KOPT-K1 (cell line): ENCODE measurements around the gene ZBTB25.

Experiments
- H3K27ac ChIP-seq: fragments of 200-600 bp; sonication (generic); 2 replicates; pipeline ENCODE4 v1.5.1; 2016; ENCODE audit warnings: antibody characterized with exemption, mild to moderate bottlenecking, low read depth, low read length; ENCODE audit not compliant: poor library complexity, severe bottlenecking
- H3K36me3 ChIP-seq: fragments of 200-600 bp; sonication (generic); 2 replicates; pipeline ENCODE4 v1.5.1; 2017; ENCODE audit warnings: antibody characterized with exemption, mild to moderate bottlenecking, low read length, moderate library complexity; ENCODE audit not compliant: insufficient read depth
- H3K9me3 ChIP-seq: fragments of 200-600 bp; sonication (generic); 2 replicates; pipeline ENCODE4 v1.5.1; 2017; ENCODE audit warnings: antibody characterized with exemption, low read length, mild to moderate bottlenecking; ENCODE audit not compliant: insufficient read depth, poor library complexity, severe bottlenecking

Gene ZBTB25

GRCh38 chr14:64503434-64504309 lies at the start of gene ZBTB25:
Gene ZBTB25, minus strand, starts transcription at chr14:64503838. Its CDS starts 13,305 bp downstream, at chr14:64490533.
- no peaks in the 10 kb centered on the region for H3K9me3 ChIP-seq
- H3K27ac ChIP-seq: peak within 1 kb of the TSS; percentile 96
- peaks cover 6% of the 10 kb centered on the region for H3K36me3 ChIP-seq

GRCh38 chr14:64550621-64551333 lies 47.1 kb upstream of the ZBTB25 start:
- Histone ChIP-seq H3K36me3 (no peaks in the 10 kb centered on the region), H3K9me3 (no peaks in the 10 kb centered on the region), H3K27ac (no peak overlapping the region)

DNA sequence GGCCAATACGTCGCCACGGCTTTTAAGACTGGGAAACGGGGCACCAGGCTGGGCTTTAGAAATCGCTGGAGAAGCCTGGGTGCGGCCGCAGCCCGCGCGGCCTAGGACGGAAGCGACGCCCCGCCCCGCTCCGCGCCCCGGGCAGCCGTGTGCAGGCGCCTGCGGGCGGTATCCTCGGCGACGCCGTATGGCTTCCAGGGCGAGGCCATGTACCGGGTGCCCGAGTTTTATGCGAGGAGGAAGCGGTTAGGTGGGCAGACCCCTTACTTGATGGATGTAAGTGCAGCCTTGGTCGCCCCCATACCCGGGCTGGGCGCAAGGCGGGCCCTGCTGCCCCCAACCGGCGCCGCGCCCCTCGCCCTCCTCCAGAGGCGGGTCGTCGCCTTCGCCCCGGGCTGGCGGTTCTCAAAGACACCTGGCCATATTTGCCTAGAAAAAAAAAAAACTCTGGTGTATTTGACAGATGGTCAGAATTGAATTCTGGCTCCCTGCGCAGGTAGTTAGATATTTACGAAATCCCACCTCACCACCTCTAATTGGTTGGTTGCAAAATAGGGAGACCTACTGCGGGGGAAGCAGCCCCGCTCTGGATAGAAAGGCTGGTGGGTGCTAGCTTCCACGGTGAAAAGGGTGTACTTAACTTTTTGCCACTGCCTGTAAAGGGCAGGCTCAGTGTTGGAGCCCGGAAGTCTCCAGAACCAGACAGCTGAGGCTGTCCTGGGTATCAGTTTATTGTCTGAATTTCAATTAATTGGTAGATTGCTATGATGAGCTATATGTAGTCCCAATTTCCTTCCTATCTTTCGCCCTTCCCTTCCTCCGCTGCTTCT lies 46.4 kb upstream of the ZBTB25 start, which contains the start of gene PPP1R36:
PPP1R36 (plus strand) TSS at position 171 of the 830 bp plus-strand sequence; CDS start at position 208, 37 bp downstream.
- Histone ChIP-seq H3K36me3 (no peaks in the 10 kb centered on the region), H3K27ac (peak within 1 kb of the TSS; percentile 1), H3K9me3 (no peaks in the 10 kb centered on the region)

DNA sequence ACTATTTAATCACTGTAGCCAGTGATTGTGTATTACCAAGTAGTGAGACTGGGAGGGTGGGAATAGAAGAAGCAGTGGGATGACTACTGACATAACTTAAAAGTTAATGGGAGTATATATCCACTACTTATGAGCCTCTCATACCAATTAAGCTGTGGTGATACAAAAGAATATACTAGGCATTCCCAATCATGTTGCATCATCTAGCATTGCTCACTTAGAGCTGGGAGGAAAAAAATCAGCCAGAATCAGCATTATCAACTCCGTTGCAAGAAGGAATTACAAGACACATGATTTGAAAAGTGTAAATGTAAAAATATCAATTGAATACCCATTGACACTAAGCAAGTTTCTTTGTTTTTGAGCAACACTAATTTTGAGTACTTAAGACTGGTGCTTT lies 45.4 kb upstream of the ZBTB25 start:
- no peaks in the 10 kb centered on the region for H3K9me3 ChIP-seq

DNA sequence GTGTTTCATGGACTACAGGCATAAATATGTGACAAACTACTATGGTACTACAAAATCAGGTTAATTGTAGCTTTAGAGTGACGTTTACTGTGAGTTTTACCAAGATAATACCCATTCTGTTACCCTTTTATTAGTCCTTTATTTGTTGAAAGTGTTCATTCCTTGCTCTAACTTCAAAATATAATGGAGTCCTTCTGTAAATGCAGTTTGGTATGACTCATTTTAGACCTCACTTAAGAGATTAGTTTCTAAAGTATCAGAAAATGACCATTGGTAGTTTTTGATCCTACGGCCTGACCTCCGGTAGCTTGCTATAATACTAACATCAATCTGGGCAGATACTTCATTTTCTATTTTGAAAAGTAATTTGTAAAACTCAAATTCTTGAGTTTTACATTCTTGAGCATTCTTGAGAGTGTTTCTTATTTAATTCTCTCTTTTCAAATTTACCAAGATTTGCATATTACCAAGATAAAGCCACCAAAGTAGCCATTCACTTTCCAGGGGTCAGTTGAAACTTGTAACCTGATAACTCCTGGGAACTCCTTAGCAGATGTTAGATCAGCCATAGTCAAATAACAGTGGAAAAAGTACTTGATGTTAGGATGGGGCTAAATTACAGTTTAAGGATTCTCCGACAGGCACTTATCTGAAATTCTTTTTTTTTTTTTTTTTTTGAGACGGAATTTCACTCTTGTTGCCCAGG lies 41.1 kb upstream of the ZBTB25 start:
- no peaks in the 10 kb centered on the region for H3K36me3 ChIP-seq

More for the DNA sequence above, 45.4 kb upstream of the ZBTB25 start:
- Histone ChIP-seq H3K36me3 (no peaks in the 10 kb centered on the region), H3K27ac (no peak overlapping the region)

GRCh38 chr14:64542836-64543201 lies 39.2 kb upstream of the ZBTB25 start:
- Histone ChIP-seq H3K9me3 (peaks cover 18% of the 10 kb centered on the region), H3K36me3 (no peaks in the 10 kb centered on the region), H3K27ac (no peak overlapping the region)

More for the DNA sequence above, 41.1 kb upstream of the ZBTB25 start:
- H3K9me3 ChIP-seq: peaks cover 18% of the 10 kb centered on the region
- no peak overlapping the region for H3K27ac ChIP-seq

DNA sequence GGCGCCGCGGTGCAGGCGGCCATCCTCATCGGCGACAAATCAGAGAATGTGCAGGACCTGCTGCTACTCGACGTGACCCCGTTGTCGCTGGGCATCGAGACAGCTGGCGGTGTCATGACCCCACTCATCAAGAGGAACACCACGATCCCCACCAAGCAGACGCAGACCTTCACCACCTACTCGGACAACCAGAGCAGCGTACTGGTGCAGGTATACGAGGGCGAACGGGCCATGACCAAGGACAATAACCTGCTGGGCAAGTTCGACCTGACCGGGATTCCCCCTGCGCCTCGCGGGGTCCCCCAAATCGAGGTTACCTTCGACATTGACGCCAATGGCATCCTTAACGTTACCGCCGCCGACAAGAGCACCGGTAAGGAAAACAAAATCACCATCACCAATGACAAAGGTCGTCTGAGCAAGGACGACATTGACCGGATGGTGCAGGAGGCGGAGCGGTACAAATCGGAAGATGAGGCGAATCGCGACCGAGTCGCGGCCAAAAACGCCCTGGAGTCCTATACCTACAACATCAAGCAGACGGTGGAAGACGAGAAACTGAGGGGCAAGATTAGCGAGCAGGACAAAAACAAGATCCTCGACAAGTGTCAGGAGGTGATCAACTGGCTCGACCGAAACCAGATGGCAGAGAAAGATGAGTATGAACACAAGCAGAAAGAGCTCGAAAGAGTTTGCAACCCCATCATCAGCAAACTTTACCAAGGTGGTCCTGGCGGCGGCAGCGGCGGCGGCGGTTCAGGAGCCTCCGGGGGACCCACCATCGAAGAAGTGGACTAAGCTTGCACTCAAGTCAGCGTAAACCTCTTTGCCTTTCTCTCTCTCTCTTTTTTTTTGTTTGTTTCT lies 38.6 kb upstream of the ZBTB25 start:
- no peak overlapping the region for H3K27ac ChIP-seq
- H3K9me3 ChIP-seq: peaks cover 18% of the 10 kb centered on the region
- H3K36me3 ChIP-seq: no peaks in the 10 kb centered on the region

DNA sequence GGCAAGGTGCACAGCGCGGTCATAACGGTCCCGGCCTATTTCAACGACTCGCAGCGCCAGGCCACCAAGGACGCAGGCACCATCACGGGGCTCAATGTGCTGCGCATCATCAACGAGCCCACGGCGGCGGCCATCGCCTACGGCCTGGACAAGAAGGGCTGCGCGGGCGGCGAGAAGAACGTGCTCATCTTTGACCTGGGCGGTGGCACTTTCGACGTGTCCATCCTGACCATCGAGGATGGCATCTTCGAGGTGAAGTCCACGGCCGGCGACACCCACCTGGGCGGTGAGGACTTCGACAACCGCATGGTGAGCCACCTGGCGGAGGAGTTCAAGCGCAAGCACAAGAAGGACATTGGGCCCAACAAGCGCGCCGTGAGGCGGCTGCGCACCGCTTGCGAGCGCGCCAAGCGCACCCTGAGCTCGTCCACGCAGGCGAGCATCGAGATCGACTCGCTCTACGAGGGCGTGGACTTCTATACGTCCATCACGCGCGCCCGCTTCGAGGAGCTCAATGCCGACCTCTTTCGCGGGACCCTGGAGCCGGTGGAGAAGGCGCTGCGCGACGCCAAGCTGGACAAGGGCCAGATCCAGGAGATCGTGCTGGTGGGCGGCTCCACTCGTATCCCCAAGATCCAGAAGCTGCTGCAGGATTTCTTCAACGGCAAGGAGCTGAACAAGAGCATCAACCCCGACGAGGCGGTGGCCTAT lies 37.8 kb upstream of the ZBTB25 start:
- Histone ChIP-seq H3K36me3 (no peaks in the 10 kb centered on the region), H3K27ac (no peak overlapping the region), H3K9me3 (peaks cover 18% of the 10 kb centered on the region)

- Histone ChIP-seq H3K27ac (peak within 1 kb of the TSS; percentile 57), H3K36me3 (no peaks in the 10 kb centered on the region), H3K9me3 (peaks cover 18% of the 10 kb centered on the region)
Measured at GRCh38 chr14:64540208-64541202, 36.9 kb upstream of the ZBTB25 start, which contains the start of gene HSPA2. Gene HSPA2, plus strand, starts transcription at chr14:64540741. Its CDS starts 109 bp downstream, at chr14:64540850.

DNA sequence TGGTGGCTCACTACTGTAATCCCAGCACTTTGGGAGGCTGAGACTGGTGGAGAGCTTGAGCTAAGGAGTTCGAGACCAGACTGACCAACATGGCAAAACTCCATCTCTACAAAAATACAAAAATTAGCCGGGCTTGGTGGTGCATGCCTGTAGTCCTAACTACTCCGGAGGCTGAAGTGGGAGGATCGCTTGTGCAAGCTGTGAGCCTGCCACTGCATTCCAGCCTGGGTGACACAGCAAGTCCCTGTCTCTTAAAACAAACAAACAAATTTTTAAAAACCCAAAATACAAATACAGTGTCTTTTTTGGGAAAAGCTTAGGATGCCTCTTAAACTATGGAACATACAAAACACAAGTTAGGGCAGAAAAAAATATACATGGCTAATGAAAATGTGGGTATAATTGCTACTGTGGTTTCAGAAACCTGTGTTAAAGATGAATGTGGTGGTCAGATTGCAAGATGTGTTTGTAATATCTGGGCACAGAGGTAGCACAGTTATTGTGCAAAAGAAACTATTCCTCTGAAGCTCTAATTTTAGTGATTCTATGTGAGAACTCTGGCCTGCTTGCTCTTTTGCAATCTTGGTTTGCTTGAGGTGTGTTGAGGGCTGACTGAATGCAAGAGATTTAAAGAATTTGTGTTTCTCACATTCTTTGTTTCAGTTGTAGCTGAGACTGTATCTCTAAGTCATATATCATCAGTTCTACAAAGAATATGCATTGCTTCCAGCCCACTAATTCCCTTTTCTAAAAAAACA lies 33.0 kb upstream of the ZBTB25 start:
- Histone ChIP-seq H3K9me3 (peaks cover 12% of the 10 kb centered on the region), H3K36me3 (no peaks in the 10 kb centered on the region), H3K27ac (no peak overlapping the region)

- no peak overlapping the region for H3K27ac ChIP-seq
- no peaks in the 10 kb centered on the region for H3K9me3 ChIP-seq
- peaks cover 11% of the 10 kb centered on the region for H3K36me3 ChIP-seq
Measured at GRCh38 chr14:64531567-64531966, 27.9 kb upstream of the ZBTB25 start.

- no peak overlapping the region for H3K27ac ChIP-seq
- peaks cover 66% of the 10 kb centered on the region for H3K36me3 ChIP-seq
- no peaks in the 10 kb centered on the region for H3K9me3 ChIP-seq
Measured at GRCh38 chr14:64525354-64525753, 21.7 kb upstream of the ZBTB25 start.
